T follicular helper cell (primary cell): ENCODE results near the gene MYOZ1.
"Not testable (repeated sequence)": the region's sequence is repeated elsewhere in the genome, so short reads cannot be mapped to it uniquely, and the experiment has no call there.

ENCODE experiments used
- DNase-seq: peaks from one replicate; pipeline ENCODE4 v3.0.0-alpha.2; 2020; ENCODE audit warnings: low read depth

Gene MYOZ1

GRCh38 chr10:73647875-73648651 lies 6.8 kb upstream of the MYOZ1 start:
- no peak for DNase-seq

GRCh38 chr10:73647211-73647874 lies 6.1 kb upstream of the MYOZ1 start:
- no peak for DNase-seq

GRCh38 chr10:73646598-73647041 lies 5.3 kb upstream of the MYOZ1 start:
- DNase-seq, result no peak

GRCh38 chr10:73645251-73645650 lies 4.0 kb upstream of the MYOZ1 start:
- DNase-seq, result no peak

GRCh38 chr10:73644767-73645166 lies 3.5 kb upstream of the MYOZ1 start:
- DNase-seq, result no peak

DNA sequence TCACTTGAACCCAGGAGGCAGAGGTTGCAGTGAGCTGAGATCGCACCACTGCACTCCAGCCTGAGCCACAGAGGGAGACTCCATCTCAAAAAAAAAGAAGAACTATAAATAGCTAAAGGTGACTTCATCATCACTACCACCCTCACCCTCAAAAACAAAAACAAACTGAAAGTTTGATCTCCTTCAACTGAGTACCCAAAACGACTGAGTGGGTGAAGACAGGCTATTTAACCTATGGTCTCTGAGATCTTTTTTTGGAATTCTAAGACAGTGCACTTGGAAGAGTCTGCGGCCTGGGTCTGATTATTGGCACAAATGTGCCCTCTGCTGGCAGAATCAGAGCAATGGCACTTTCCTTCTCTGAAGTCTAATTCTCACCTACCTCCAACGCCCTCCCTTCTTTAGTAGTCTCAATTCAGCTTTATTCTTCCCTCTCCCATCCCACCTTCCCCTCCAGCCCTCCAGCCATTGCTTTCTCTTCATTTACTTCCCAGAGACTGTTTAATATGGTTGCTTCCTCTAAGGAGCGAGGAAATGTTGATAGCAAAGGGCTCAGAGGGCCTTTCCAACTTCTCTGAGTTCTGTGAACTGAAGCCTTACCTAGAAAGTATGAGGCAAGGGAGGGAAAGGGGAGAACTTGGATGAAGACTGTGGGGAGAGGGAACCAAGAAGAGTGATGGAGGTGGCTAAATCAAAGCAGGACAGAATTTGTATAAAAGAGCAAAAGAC lies 2.9 kb upstream of the MYOZ1 start:
- DNase-seq, result peak; percentile 34

DNA sequence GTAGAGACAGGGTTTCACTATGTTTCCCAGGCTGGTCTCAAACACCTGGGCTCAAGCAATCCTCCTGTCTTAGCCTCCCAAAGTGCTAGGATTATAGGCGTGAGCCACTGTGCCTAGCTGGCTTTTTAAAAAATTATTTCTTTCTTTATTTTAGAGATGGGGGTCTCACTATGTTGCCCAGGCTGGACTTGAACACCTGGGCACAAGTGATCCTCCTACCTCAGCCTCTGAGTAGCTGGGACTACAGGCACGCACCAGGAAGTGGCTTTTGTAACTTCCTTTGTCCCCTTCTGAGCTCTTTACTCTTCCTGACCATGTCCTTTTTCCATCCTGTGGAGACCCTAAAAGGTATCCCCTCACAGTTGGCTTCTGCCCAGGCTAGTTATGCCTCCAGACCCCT lies 2.1 kb upstream of the MYOZ1 start:
- DNase-seq, result no peak

DNA sequence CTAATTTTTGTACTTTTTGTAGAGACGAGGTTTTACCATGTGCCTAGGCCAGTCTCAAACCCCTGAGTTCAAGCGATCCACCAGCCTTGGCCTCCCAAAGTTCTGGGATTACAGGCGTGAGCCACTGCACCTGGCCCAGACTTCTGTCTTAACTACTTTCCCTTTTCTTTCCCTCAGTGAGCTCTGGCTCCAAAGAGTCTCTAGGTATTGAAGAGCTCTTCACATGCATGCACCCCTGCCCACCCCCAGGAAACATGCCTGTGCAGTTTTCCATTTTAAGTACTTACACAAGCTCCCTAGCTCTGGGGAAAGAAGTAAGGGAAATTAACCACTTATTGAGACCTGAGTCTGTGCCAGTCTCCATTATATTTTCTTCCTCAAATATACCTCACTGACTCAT lies 2.0 kb downstream of the MYOZ1 start:
- DNase-seq, result no peak

GRCh38 chr10:73635781-73636180 lies 5.5 kb downstream of the MYOZ1 start:
- no peak for DNase-seq

- no peak for DNase-seq
Measured at GRCh38 chr10:73634421-73634820, 6.9 kb downstream of the MYOZ1 start.

- no peak for DNase-seq
Measured at GRCh38 chr10:73629165-73629564, 12.1 kb downstream of the MYOZ1 start.

DNA sequence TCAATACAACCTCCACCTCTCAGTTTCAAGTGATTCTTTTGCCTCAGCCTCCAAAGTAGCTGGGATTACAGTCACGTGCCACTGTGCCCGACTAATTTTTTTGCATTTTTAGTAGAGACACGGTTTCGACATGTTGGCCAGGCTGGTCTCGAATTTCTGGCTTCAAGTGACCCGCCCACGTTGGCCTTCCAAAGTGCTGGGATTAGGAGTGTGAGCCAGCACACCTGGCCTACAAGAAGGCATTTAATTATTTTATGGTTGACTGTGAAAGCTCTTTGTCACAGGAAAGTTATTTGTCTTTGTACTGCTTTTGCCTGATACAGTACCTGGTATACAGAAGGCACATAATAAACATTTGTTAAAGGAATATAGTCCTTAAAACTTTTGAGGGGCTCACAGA lies 12.9 kb downstream of the MYOZ1 start:
- no peak for DNase-seq

DNA sequence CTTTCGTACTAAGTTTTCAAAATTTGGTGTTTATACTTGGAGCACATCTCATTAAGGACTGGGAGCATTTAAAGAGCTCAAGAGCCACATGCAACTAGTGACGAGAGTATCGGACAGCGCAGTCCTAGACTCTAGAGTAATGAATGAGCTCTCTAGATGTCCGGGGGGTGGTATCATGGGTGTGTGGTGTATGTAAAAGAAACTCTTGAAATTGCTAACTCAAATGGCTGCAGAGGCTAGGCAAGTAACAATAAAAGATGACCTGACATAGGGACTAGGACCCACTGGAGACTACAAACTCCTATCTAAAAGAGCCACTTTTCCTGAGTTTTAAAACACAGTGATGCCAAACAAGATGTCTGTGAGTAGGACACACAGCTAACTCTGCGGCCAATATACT lies 14.0 kb downstream of the MYOZ1 start:
- no peak for DNase-seq

DNA sequence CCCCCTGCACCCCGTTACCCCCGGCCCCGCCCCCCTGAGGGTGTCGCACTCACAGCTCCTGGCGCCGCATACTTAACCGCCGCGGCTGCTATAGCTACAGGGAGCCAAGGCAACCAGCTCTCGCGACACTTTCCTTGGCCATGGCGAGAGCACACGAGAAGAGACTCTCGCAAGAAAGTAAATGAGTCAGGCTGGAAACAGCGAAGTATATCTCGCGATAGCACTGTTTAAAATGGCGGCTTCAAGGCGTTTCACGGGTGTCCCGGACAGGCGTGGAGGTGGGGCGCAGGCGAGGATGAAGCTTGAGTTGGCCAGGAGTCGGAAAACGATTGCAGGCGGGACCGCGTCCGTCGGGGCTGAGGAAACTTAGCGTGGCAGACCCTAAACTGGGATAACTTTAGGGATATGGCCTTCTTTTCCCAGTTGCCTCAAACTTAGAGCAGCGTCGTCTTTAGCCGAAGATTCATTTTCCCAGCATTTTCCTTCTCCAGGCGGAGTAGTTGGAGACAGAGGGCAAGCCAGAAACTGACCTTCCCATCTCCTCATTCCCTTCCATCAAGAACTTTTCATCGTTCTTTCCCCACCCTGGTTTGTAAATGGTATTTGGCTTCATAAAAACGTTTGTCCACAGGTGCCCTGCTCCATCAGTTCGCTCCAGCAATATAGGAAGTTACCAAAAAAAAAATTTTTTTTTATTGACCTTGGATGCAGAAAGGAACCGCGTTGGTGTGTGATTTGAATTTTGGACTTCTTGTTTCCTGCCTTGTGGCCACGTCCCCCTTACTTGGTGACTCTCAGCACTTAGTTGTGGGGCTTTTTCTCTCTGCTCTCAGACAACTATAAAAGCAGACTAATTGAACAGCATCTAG lies 15.2 kb downstream of the MYOZ1 start:
- DNase-seq, result peak; percentile 93

- no peak for DNase-seq
Measured at GRCh38 chr10:73625004-73625883, 16.0 kb downstream of the MYOZ1 start.

DNA sequence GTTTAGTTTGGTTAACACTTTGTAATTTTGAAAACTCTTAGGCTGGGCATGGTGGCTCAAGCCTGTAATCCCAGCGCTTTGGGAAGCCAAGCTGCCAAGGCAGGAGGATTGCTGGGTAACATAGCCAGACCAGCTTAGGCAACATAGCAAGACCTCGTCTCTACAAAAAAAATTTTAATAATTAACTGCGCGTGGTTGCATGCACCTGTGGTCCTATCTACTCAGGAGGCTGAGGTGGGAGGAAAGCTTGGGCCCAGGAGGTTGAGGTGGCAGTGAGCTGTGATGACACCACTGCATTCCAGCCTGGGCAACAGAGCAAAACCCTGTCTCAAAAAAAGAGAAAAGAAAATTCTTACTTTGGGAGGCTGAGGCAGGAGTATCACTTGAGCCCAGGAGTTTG lies 18.2 kb downstream of the MYOZ1 start:
- no peak for DNase-seq

- not testable (repeated sequence) for DNase-seq
Measured at GRCh38 chr10:73620974-73621373, 20.3 kb downstream of the MYOZ1 start.

DNA sequence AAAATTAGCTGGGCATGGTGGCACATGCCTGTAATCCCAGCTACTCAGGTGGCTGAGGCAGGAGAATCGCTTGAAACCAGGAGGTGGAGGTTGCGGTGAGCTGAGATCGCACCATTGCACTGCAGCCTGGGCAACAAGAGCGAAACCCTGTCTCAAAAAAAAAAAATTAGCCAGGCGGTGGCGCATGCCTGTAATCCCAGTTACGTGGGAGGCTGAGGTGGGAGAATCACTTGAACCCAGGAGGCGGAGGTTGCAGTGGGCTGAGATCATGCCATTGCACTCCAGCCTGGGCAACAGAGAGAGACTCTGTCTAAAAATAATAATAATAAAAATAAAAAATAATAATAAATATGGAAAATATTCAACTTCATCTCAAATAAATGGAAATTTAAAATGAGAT lies 24.1 kb downstream of the MYOZ1 start:
- DNase-seq, result not testable (repeated sequence)

DNA sequence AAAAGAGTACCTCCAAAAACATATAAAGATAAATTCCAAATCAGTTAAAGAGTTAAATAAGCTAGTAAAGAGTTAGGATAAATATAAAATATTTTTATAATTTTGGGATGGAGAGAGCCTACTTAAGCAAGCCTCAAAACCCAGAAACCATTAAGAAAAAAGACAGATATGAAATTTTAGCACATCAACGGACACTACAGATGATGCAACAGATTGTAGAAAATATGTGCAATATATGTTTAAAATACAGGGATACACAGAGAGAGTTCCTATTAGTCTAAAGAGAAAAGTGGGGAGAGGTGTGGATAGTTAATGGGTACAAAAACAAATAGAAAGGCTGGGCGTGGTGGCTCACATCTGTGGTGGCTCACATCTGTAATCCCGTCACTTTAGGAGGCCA lies 26.6 kb downstream of the MYOZ1 start:
- DNase-seq, result no peak

- DNase-seq, result no peak
Measured at GRCh38 chr10:73609116-73609515, 32.2 kb downstream of the MYOZ1 start.

DNA sequence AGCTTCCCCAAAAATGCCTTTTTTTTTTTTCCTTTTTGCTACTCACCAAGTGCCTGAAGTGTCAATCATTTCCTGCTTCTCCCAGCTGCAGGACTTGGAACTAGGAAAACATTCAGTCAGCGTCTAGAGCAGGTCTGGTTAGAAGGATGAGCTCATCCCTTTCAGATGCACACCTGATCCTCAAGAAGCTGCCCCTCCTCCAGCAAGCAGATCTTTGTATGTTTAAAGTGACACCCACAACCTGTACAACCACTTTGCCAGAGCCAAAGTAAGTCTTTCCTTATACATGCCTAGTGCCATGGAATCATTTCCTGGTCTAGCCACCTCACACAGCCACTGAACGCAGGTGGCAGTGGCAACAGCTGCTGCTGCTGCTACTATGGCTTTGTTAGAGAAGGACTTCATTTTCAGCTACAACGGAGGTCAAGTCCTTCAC lies 39.8 kb downstream of the MYOZ1 start:
- no peak for DNase-seq
